T-helper 17 cell (primary cell): Measurements from ENCODE around the gene GPR153. TPM values are rescaled to one million over a fixed set of nuclear protein-coding genes. Genes with fewer than 3 reads are reported as not detected.

Experiments used
- ATAC-seq: fragments of 150-1000 bp; cut with Tn5 transposase; 2 replicates; pipeline ENCODE4 v1.10.0; 2021; ENCODE audit warnings: mild to moderate bottlenecking, moderate library complexity
- DNase-seq, 3 donors: peaks; one replicate each; pipeline versions ENCODE4 v3.0.0 to v3.0.0-alpha.2; 2020 to 2021
- H3K9me3 ChIP-seq: one replicate; pipeline ENCODE4 v1.7.0; 2013; ENCODE audit warnings: low read length, mild to moderate bottlenecking; ENCODE audit not compliant: control insufficient read depth, poor library complexity, severe bottlenecking
- H3K27ac Mint-ChIP-seq: one replicate; pipeline ENCODE4 v1.8.0; 2022; ENCODE audit warnings: mild to moderate bottlenecking, moderate library complexity, mixed read lengths
- H3K27me3 Mint-ChIP-seq: one replicate; pipeline ENCODE4 v1.8.0; 2022; ENCODE audit warnings: mixed read lengths
- H3K36me3 Mint-ChIP-seq: one replicate; pipeline ENCODE4 v1.8.0; 2022; ENCODE audit warnings: low read depth, mixed read lengths
- H3K4me1 Mint-ChIP-seq: one replicate; pipeline ENCODE4 v1.8.0; 2022; ENCODE audit warnings: mild to moderate bottlenecking, mixed read lengths
- H3K4me3 Mint-ChIP-seq: one replicate; pipeline ENCODE4 v1.8.0; 2022; ENCODE audit warnings: mild to moderate bottlenecking, moderate library complexity, mixed read lengths
- total RNA-seq, 4 donors: library from RNA in 2 of 4; stranded (reverse) in 2 of 4; gene quantifications; one replicate each; pipeline ENCODE4 v1.2.3 and lab custom pipeline; 2022 to 2026

The GPR153 gene
- total RNA-seq, 2 donors from 2014 or later, result 0.23 to 0.37 TPM

DNA sequence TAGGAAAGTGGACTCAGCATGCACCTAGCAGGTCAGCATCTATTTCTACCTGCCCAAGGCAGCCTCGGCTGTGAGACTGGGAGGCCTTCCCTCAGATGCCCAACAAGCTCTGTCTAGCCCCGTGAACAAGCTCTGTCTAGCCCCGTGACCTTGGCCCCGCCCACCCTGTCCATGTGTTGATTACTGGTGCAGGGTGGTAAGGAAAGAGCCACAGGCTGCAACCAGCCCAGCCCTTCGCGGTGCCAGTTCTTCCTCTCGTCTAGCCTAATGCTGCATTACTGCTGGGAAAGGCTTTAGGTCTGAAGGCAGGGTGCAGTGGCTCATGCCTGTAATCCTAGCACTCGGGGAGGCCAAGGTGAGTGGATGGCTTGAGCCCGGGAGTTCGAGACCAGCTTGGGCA lies 2.2 kb downstream of the GPR153 start:
- H3K4me1 Mint-ChIP-seq, result peaks cover 2% of the 10 kb centered on the region
- peaks cover 16% of the 10 kb centered on the region for H3K27me3 Mint-ChIP-seq
- peak overlapping the region; percentile 57 for H3K4me3 Mint-ChIP-seq
- H3K36me3 Mint-ChIP-seq, result no peaks in the 10 kb centered on the region
- H3K9me3 ChIP-seq, result no peaks in the 10 kb centered on the region
- DNase-seq (no peak), ATAC-seq (no peak)
- H3K27ac Mint-ChIP-seq, result no peak overlapping the region

DNA sequence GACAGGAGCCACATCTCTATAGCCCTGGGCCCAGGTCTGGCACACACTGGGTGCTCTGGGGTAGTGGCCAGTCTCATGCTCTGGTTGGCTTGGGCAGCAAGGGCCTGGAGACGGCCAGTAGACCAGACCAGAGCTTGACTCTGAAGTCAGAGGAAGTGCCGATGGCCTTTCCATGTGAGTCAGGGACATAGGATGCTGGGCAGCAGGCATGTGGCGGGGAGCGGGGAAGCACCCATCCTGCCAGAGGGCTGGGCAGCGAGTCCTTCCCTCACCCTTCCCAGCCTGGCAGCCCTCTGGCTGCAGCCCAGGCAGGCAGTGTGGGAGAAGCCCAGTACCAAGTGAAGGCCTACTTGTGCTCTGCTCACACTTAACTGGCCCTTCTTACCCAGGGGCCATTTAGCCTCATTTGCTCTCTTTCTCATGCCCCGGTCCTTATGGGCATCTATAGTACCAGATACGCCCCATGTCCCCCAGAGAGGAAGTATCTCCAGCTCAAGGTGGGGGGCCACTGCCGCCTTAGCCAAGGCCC lies 3.3 kb downstream of the GPR153 start:
- Mint-ChIP-seq H3K27me3 (peaks cover 16% of the 10 kb centered on the region), H3K36me3 (no peaks in the 10 kb centered on the region), H3K4me1 (peaks cover 2% of the 10 kb centered on the region), H3K4me3 (no peak overlapping the region), H3K27ac (peak overlapping the region; percentile 21)
- H3K9me3 ChIP-seq, result no peaks in the 10 kb centered on the region
- no peak for DNase-seq
- ATAC-seq, result no peak

DNA sequence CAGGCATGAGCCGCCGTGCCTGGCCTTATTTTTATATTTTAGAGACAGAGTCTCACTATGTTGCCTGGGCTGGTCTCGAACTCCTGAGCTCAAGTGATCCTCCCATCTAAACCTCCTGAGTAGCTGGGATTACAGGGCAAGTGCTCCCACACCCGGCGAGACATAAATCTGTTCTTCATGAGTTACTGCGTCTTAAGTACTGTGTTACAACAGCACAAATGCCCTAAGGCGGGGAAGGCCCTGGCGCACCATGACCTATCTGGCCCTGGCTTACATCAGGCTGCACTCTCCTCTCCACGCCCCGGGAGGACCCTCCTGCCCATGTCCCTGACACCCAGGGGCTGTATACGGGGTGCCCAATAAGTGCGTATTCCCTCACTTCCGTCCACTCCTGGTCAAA lies 4.3 kb downstream of the GPR153 start:
- H3K9me3 ChIP-seq, result no peaks in the 10 kb centered on the region
- no peaks in the 10 kb centered on the region for H3K36me3 Mint-ChIP-seq
- DNase-seq, result no peak
- H3K27ac Mint-ChIP-seq, result no peak overlapping the region
- H3K4me3 Mint-ChIP-seq, result no peak overlapping the region
- H3K27me3 Mint-ChIP-seq, result peaks cover 14% of the 10 kb centered on the region
- H3K4me1 Mint-ChIP-seq, result peaks cover 2% of the 10 kb centered on the region
- ATAC-seq, result no peak

DNA sequence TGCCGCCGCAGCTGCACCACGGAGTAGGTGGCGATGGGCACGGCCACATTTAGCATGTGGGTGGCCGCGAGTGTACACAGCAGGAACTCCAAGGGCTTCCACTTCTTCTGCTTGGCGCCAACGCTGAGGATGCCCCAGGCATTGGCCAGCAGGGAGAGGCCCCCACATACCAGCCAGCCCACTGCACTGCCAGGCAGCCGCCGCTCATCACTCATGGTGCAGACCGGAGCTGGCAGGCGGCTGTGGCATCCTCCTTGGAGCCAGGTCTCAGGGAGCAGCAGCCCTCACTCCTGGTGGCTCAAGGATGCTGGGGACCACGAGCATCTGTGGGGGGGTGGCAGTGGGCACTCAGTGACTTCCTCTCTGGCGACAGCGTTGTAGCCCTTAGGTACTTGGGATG lies 6.2 kb downstream of the GPR153 start:
- Mint-ChIP-seq H3K36me3 (no peaks in the 10 kb centered on the region), H3K27ac (no peak overlapping the region), H3K4me3 (no peak overlapping the region), H3K27me3 (peaks cover 24% of the 10 kb centered on the region), H3K4me1 (no peaks in the 10 kb centered on the region)
- ATAC-seq, result no peak
- no peak for DNase-seq
- no peaks in the 10 kb centered on the region for H3K9me3 ChIP-seq

DNA sequence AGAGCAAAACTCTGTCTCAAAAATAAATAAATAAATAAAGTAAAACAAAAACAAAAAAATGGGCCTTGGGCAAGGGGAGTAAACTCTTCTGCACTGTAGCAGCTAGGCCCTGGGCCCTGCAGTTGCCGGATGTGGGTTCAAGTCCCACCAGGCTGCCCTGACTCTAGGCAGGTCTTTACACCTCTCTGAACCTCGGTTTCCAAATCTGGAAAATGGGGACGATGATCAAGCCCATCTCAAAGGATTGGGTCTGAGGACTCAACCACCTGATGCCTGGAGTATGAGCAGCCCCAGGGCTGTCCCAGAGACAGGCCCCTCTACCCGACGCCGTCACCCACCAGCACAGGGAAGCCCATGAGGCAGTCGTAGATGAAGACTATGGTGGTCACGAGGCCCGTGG lies 7.5 kb downstream of the GPR153 start:
- Mint-ChIP-seq H3K27ac (no peak overlapping the region), H3K36me3 (no peaks in the 10 kb centered on the region), H3K4me1 (no peaks in the 10 kb centered on the region), H3K27me3 (peaks cover 21% of the 10 kb centered on the region), H3K4me3 (no peak overlapping the region)
- DNase-seq (no peak), ATAC-seq (no peak)
- H3K9me3 ChIP-seq, result no peaks in the 10 kb centered on the region

DNA sequence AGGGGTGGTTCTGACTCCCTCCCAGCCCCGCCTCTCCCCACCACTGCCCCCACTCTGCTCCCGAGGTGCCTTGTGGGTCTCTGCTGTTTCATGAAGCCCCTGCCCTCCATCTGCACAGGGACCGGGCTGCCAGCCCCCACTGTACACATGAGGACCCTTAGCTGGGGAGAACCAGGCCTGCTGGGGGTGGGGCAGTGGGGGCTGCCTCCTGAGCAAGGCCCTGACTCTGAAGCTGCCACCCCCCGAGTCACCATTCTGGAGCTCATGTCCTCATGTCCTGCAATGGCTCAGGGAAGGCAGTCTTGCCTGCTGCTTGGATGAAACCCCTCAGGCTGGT lies 8.6 kb downstream of the GPR153 start:
- Mint-ChIP-seq H3K4me3 (no peak overlapping the region), H3K27ac (no peak overlapping the region), H3K36me3 (no peaks in the 10 kb centered on the region), H3K4me1 (no peaks in the 10 kb centered on the region), H3K27me3 (peaks cover 31% of the 10 kb centered on the region)
- no peaks in the 10 kb centered on the region for H3K9me3 ChIP-seq
- no peak for ATAC-seq
- no peak for DNase-seq

DNA sequence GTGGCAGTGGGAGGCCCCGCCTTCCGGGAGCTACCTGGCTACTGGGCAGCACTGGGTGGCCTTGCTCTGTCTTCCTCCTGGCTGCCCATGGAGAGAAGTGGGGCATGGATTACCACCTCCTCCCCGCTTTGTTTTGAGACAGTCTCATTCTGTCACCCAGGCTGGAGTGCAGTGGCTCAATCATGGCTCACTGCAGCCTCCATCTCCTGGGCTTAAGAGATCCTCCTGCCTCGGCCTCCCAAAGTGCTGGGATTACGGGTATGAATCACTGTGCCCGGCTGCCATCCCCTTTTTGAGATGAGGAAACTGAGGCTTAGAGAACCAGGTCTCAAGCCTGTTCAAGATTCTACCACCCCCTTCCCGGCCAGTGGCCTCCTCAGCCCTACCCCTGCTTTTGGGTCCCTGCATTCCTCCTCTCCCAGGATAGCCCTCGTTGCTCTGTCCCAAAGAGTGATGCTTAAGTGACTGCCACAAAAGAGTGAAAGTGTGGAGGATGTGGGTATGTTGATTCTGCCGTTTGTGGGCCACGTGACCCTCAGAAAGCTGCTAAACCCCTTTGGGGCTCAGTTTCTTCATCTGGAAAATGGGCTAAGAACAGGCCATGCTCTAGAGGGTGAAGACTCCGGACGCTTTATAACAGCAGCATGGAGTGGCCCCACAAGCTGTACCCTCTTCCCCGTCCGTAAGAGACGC lies 9.1 kb downstream of the GPR153 start:
- H3K4me1 Mint-ChIP-seq, result no peaks in the 10 kb centered on the region
- no peak overlapping the region for H3K4me3 Mint-ChIP-seq
- no peaks in the 10 kb centered on the region for H3K36me3 Mint-ChIP-seq
- H3K9me3 ChIP-seq, result no peaks in the 10 kb centered on the region
- peaks cover 32% of the 10 kb centered on the region for H3K27me3 Mint-ChIP-seq
- H3K27ac Mint-ChIP-seq, result no peak overlapping the region
- DNase-seq (no peak), ATAC-seq (no peak)

DNA sequence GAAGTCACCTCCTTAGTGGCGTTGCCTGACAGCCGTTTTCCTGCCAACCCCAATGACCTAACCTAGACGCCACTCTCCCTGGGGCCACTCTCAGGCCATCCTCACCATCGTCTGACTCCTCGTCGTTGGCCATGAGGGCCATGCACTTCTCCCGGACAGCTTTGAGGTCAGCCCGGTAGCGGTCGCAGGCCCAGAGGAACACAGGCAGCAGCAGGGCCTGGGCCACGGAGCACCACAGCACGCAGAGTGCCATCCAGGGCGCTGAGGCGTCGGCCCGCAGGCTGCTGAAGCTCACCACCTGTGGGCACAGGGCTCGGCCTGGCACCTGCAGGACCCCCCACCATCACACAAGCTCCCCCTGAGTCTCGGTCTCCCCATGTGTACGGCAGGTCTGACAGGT lies 9.7 kb downstream of the GPR153 start:
- peaks cover 2% of the 10 kb centered on the region for H3K36me3 Mint-ChIP-seq
- no peaks in the 10 kb centered on the region for H3K9me3 ChIP-seq
- no peak for DNase-seq

DNA sequence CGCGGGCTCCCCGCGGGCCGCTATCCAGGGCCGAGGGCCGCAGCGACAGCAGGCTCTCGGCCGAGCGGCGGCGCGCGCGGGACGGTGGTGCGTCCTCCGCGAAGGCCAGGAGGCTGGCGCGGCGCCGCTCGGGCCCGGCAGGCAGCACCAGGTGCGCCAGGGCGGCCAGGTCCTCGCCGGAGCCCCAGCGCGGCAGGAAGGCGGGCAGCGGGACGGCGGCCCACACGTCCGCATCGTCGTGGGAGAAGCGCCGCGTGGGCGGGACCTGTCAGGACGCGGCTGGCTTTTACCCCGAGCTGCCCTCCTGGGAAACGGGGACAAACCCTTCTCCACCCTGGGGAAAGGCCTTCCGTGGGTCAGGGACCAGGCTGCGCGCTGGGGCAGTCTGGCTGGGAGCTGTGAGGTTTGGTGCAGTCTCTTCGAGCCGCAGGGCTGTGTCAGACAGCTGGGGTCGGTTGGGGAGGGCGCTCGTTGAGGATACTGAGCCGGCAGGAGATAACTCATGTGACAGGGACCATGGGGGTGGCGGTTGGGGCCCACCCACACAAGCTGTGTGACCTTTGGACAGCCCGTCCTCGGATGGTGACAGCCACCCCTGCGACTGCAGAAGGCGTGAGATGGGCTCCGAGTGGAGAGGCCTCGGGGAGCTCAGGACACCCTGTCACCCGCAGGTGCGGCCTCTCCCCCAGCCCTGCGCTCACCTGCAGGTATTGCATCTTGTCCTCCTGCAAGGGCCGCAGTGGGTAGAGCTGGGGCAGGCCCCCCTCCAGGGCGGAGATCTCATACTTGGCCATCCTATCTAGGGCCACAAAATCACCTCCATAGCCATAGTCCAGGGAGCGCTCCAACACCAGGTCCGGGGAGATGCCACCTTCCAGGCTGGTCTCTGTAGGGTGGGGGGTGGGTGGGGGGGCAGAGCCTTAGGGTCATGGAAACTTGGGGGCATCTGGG lies 10.9 kb downstream of the GPR153 start:
- H3K4me3 Mint-ChIP-seq, result no peak overlapping the region
- H3K27me3 Mint-ChIP-seq, result peaks cover 39% of the 10 kb centered on the region
- DNase-seq, result no peak
- peaks cover 7% of the 10 kb centered on the region for H3K4me1 Mint-ChIP-seq
- no peak for ATAC-seq
- H3K9me3 ChIP-seq, result no peaks in the 10 kb centered on the region
- H3K27ac Mint-ChIP-seq, result no peak overlapping the region
- peaks cover 2% of the 10 kb centered on the region for H3K36me3 Mint-ChIP-seq

More for the DNA sequence above, 9.7 kb downstream of the GPR153 start:
- no peak for ATAC-seq
- Mint-ChIP-seq H3K27me3 (peaks cover 37% of the 10 kb centered on the region), H3K4me3 (no peak overlapping the region), H3K27ac (no peak overlapping the region), H3K4me1 (peaks cover 5% of the 10 kb centered on the region)

DNA sequence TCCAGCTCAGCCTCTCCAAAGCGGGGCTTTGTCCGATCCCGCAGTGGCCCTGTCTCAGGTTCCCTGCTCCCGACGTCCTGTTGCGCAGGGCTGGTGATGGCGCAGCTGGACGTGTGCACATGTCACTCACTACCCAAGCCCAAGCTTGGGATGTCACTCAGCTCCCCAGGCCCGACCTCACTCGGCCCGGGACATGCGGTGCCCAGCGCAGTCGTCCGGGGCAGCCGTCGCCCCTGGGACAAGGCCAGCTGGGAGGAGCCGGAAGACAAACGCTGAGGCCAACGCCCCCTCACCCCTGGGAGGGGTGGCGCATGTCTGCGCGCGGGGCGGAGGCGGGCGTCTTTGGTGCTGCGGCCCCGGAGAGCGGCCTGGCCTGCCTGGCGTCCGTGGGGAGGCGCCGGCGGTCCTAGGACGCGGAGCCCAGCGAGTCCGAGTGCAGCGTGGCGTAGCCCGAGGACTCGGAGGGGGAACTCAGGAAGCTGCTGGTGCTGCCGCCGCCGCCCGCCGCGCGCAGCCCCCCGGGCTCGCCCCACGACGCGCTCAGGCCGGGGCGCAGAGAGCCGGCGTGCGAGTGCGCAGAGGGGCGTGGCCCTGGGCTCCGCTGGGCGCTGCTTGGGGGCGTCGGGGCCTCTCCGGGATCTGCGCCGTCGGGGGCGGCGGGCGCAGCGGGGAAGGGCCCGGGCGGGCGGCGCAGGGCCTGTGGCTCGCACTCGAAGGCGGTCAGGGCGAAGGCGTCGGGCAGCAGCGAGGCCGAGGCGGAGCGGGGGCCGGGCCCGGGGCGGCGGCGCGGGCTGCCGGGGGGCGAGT lies 11.8 kb downstream of the GPR153 start:
- no peak overlapping the region for H3K4me3 Mint-ChIP-seq
- ATAC-seq (no peak), DNase-seq (no peak)
- H3K4me1 Mint-ChIP-seq, result peaks cover 7% of the 10 kb centered on the region
- peaks cover 39% of the 10 kb centered on the region for H3K27me3 Mint-ChIP-seq
- peaks cover 2% of the 10 kb centered on the region for H3K36me3 Mint-ChIP-seq
- no peaks in the 10 kb centered on the region for H3K9me3 ChIP-seq
- H3K27ac Mint-ChIP-seq, result no peak overlapping the region

DNA sequence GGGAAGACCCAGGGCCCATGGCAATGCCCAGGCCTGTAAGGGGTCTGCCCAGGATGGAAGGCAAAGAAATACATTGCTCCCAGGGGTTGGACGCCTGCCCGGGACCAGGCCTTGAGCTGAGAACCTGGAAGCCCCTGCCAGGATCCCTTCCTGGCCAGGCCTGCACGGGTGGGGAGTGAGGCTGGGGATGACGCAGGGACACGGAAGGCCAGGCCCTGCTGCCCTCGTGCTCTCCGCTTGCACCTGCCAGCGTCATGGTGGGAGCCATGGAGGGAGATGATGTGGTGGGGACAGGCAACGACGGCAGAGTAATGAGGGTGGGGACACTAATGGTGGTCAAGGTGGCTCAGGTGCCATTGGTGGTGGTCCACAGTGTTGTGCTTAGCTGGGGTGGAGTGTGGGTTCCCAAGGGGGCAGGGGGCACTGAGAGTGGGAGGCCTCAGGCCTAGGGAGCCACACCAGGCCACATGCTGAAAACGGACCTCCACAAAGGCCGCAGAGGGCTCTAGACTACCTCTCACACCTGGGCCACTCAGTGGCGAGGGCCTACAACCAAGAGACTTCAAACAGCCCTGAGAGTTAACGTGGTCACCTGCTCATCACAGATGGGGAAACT lies 12.6 kb downstream of the GPR153 start:
- Mint-ChIP-seq H3K4me1 (peaks cover 7% of the 10 kb centered on the region), H3K27ac (no peak overlapping the region), H3K27me3 (peaks cover 48% of the 10 kb centered on the region), H3K36me3 (peaks cover 2% of the 10 kb centered on the region), H3K4me3 (no peak overlapping the region)
- DNase-seq (no peak), ATAC-seq (no peak)
- H3K9me3 ChIP-seq, result no peaks in the 10 kb centered on the region

DNA sequence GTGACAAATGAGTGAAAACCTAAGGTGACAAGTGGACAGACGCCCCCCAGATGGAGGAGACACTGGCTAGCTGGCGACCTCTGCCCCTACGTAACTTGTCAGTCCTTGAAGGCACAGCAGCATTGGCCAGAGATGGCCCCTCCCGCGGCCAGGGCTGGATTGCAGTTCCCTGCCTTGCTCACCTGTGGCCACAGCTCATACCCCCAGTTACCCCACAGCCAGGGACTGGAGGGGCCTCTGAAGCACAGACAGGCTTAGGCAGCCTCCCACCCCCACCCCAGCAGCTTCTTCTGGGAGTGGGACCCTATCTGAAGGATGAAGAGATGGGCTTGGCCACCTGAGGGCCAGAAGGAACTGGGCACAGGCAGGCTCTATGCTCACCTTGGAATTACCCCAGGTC lies 13.2 kb downstream of the GPR153 start:
- H3K27me3 Mint-ChIP-seq, result peaks cover 49% of the 10 kb centered on the region
- no peaks in the 10 kb centered on the region for H3K9me3 ChIP-seq
- ATAC-seq (no peak), DNase-seq (no peak)
- no peak overlapping the region for H3K4me3 Mint-ChIP-seq
- H3K4me1 Mint-ChIP-seq, result peaks cover 7% of the 10 kb centered on the region
- H3K27ac Mint-ChIP-seq, result no peak overlapping the region
- H3K36me3 Mint-ChIP-seq, result peaks cover 2% of the 10 kb centered on the region
